Naive B cell (primary cell): ENCODE results near the gene MEIS2. TPM values are rescaled to one million over a fixed set of nuclear protein-coding genes. Genes with fewer than 3 reads are reported as not detected.

ENCODE experiments used
- ATAC-seq, 2 donors: fragments of 150-1000 bp; cut with Tn5 transposase; 2 replicates each; pipeline ENCODE4 v1.10.0; 2021; ENCODE audit warnings: low read depth in 2 of 2, mild to moderate bottlenecking in 2 of 2, moderate library complexity in 2 of 2
- DNase-seq: peaks from one replicate; pipeline ENCODE4 v3.0.0; 2022
- H3K27ac Mint-ChIP-seq, 6 donors: one replicate each; pipeline ENCODE4 v1.8.0; 2020 to 2022; ENCODE audit warnings: mild to moderate bottlenecking in 6 of 6, mixed read lengths in 6 of 6, moderate library complexity in 5 of 6, inconsistent platforms in 2 of 6
- H3K27me3 Mint-ChIP-seq, 3 donors: one replicate each; pipeline ENCODE4 v1.8.0; 2021 to 2022; ENCODE audit warnings: mixed read lengths in 3 of 3, mild to moderate bottlenecking in 1 of 3
- H3K36me3 Mint-ChIP-seq, 2 donors: one replicate each; pipeline ENCODE4 v1.8.0; 2020 to 2022; ENCODE audit warnings: mixed read lengths in 2 of 2, inconsistent platforms in 1 of 2, mild to moderate bottlenecking in 1 of 2
- H3K4me1 Mint-ChIP-seq, 3 donors: one replicate each; pipeline ENCODE4 v1.8.0; 2020 to 2022; ENCODE audit warnings: mixed read lengths in 3 of 3, inconsistent platforms in 1 of 3, mild to moderate bottlenecking in 1 of 3, moderate library complexity in 1 of 3
- H3K4me3 Mint-ChIP-seq, 8 donors: one replicate each; pipeline ENCODE4 v1.8.0; 2020 to 2022; ENCODE audit warnings: mild to moderate bottlenecking in 8 of 8, mixed read lengths in 8 of 8, moderate library complexity in 8 of 8, inconsistent platforms in 2 of 8
- H3K9me3 Mint-ChIP-seq, 7 donors: one replicate each; pipeline ENCODE4 v1.8.0; 2020 to 2022; ENCODE audit warnings: mixed read lengths in 7 of 7, mild to moderate bottlenecking in 5 of 7, inconsistent platforms in 2 of 7, moderate library complexity in 1 of 7
- polyA plus RNA-seq, 6 donors: library from polyadenylated mRNA; unstranded; fragments of 300-500 nt; fragmentation: Illumina TruSeq; gene quantifications; one replicate each; pipeline ENCODE4 v1.2.3, GENCODE V29; 2021; ENCODE audit warnings: low read depth in 6 of 6

MEIS2 gene
- polyA plus RNA-seq, 6 donors from 2014 or later = not detected

DNA sequence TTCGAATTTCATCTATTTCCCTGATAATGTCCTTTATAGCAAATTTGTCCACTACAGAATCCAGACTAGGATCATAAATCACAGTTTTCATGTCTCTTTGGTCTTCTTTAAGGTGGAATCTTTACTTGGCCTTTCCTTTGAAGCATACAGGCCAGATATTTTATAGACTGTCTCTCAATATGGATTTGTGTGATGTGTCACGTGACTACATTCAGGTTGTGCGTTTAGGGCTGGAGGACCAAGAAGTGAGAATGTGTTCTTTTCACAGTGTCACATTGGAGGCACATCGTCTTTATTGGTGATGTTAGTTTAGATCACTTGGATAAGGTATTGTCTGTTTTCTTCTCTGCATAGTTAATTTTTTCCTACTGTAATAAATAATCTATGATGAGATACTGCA is 232.9 kb downstream of the MEIS2 start:
- ATAC-seq = no peak

DNA sequence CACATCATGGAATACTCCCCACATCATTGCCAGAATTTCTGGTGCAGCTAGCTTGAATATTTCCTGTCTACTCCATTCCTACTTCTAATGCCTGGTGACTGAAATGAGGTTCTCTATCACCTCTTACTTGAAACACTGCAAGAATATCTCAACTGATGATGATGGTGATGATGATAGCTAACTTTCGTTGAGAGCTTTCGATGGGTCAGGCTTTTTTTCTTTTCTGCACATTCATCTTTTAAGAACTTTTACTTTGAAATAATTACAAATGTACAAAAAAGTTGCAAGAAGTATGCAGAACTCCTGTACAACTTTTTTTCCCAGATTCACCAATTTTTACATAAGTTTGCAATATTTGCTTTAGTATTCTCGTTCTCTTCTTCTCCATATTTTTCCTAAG is 233.5 kb downstream of the MEIS2 start:
- H3K27ac Mint-ChIP-seq = no peak overlapping the region
- no peak for DNase-seq
- H3K9me3 Mint-ChIP-seq = peaks cover 0 to 4% (median 0%) of the 10 kb centered on the region in 7 donors
- H3K4me3 Mint-ChIP-seq = no peak overlapping the region
- peaks cover 0 to 7% (median 0%) of the 10 kb centered on the region in 3 donors for H3K27me3 Mint-ChIP-seq
- H3K36me3 Mint-ChIP-seq = no peaks in the 10 kb centered on the region
- ATAC-seq = no peak
- H3K4me1 Mint-ChIP-seq = no peaks in the 10 kb centered on the region

More for the DNA sequence above, 232.9 kb downstream of the MEIS2 start:
- H3K27me3 Mint-ChIP-seq = peaks cover 0 to 4% (median 0%) of the 10 kb centered on the region in 3 donors
- H3K27ac Mint-ChIP-seq = no peak overlapping the region
- H3K4me1 Mint-ChIP-seq = no peaks in the 10 kb centered on the region
- H3K36me3 Mint-ChIP-seq = no peaks in the 10 kb centered on the region
- DNase-seq = no peak
- peaks cover 0 to 2% (median 0%) of the 10 kb centered on the region in 7 donors for H3K9me3 Mint-ChIP-seq
- no peak overlapping the region for H3K4me3 Mint-ChIP-seq

DNA sequence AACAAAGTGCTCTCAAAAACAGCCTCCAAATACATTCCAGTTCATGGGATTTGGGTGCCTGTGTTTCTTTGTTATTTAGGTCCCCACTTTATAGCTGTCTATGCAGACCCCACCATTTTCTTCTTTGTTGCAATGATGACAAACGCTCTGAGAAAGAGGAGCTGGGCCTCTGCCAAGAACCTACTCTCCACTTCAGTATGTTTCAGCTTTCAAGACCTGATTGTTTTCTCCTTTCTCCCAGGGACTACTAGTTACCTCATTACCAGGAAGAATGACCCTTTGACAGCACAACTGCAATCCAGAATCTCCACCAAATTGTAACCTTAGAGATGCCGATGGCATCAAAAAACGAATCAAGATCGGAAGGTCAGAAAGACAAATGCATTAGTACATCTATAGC is 236.8 kb downstream of the MEIS2 start:
- ATAC-seq (no peak), DNase-seq (no peak)
- H3K27me3 Mint-ChIP-seq = peaks cover 0 to 12% (median 0%) of the 10 kb centered on the region in 3 donors
- no peaks in the 10 kb centered on the region for H3K4me1 Mint-ChIP-seq
- peaks cover 0 to 4% (median 0%) of the 10 kb centered on the region in 7 donors for H3K9me3 Mint-ChIP-seq
- no peaks in the 10 kb centered on the region for H3K36me3 Mint-ChIP-seq
- H3K4me3 Mint-ChIP-seq = no peak overlapping the region
- no peak overlapping the region for H3K27ac Mint-ChIP-seq

DNA sequence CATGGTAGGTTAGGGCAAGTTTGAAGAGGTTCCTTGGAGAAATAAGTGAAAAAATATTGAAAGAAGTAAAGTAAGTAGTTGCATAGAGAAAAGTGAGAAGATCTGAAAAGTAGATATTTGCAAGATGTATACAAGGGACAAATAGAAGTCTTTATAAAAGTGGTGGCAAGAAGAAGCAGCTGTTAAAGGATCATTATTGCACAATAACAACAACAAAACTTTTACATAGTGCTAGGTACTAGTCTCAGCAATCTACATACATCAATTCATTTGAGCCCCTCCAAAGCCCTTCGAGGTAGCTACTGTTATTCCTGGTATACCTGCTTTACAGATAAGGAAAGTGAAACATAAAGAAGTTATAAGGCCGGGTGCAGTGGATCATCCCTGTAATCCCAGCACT is 239.6 kb downstream of the MEIS2 start:
- Mint-ChIP-seq H3K27me3 (peaks cover 0 to 8% (median 6%) of the 10 kb centered on the region in 3 donors), H3K36me3 (no peaks in the 10 kb centered on the region), H3K9me3 (peaks cover 0 to 10% (median 6%) of the 10 kb centered on the region in 7 donors), H3K4me1 (no peaks in the 10 kb centered on the region), H3K27ac (no peak overlapping the region), H3K4me3 (no peak overlapping the region)
- DNase-seq = no peak
- no peak for ATAC-seq

DNA sequence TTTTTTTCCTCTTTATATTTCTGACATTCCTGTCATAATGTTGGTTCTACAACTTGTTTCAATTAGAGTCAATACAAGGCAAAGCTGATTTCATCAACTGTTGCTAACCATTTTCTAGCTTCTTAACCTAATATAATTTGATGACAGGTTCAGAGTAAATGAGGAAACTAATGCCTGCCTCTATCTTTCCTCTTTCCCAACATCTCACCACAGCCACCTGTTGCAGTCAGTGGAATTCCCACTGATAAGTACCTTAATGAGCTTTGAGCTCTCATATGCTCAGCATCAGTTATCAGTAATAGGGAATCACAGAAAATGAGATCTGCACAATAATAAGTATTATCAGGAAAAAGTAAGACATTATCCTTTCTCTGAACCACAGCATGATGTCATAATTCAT is 241.9 kb downstream of the MEIS2 start:
- Mint-ChIP-seq H3K27me3 (peaks cover 0 to 8% (median 6%) of the 10 kb centered on the region in 3 donors), H3K4me1 (no peaks in the 10 kb centered on the region), H3K27ac (no peak overlapping the region), H3K9me3 (peaks cover 0 to 13% (median 7%) of the 10 kb centered on the region in 7 donors), H3K4me3 (no peak overlapping the region), H3K36me3 (no peaks in the 10 kb centered on the region)
- ATAC-seq = no peak
- DNase-seq = no peak

DNA sequence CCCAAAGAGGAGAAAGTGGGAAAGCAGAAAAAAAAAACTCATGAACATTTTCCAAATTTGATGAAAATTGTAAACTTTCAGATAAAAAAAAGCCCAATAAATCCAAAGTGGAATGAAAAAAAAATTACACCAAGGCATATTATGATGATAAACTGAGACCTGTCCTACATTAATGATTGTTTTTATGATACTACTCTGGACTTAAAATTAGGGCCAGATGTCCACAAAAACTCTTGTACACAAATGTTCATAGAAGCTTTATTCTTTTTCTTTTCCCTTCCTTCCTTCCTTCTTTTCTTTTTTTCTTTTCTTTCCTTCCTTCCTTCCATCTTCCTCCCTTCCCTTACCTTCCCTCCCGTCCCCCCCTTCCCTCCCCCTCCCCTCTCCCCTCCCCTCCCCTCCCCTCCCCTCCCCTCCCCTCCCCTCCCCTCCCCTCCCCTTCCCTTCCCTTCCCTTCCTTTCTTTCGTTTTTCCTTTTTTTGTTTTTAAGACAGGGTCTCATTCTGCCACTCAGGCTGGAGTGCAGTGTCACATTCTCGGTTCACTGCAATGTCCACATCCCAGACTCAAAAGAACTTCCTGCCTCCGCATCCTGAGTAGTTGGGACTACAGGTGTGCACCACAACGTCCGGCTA is 243.9 kb downstream of the MEIS2 start:
- H3K9me3 Mint-ChIP-seq = peaks cover 6 to 14% (median 8%) of the 10 kb centered on the region in 7 donors
- no peaks in the 10 kb centered on the region for H3K36me3 Mint-ChIP-seq
- no peaks in the 10 kb centered on the region for H3K4me1 Mint-ChIP-seq
- ATAC-seq (no peak), DNase-seq (no peak)
- no peak overlapping the region for H3K4me3 Mint-ChIP-seq
- H3K27ac Mint-ChIP-seq = no peak overlapping the region
- peaks cover 0 to 6% (median 4%) of the 10 kb centered on the region in 3 donors for H3K27me3 Mint-ChIP-seq

DNA sequence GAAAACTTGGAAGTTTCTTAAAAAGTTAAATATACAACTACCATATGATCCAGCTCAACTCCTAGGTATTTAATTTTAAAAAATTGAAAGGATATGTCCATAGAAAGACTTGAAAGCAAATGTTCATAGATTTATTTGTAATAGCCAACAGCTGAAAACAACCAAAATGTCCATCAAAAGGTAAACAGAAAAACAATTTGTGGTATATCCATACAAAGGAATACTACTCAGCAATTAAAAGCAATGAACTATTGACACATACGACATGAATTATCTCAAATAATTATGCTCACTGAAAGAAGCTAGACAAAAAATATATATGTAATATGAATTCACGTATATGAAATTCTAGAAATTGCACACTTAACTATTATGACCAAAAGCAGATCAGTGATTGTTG is 249.5 kb downstream of the MEIS2 start:
- H3K9me3 Mint-ChIP-seq = peaks cover 0 to 25% (median 8%) of the 10 kb centered on the region in 7 donors
- H3K36me3 Mint-ChIP-seq = no peaks in the 10 kb centered on the region
- ATAC-seq = no peak
- no peak overlapping the region for H3K27ac Mint-ChIP-seq
- no peaks in the 10 kb centered on the region for H3K4me1 Mint-ChIP-seq
- H3K4me3 Mint-ChIP-seq = no peak overlapping the region
- peaks cover 0 to 11% (median 5%) of the 10 kb centered on the region in 3 donors for H3K27me3 Mint-ChIP-seq
- no peak for DNase-seq

DNA sequence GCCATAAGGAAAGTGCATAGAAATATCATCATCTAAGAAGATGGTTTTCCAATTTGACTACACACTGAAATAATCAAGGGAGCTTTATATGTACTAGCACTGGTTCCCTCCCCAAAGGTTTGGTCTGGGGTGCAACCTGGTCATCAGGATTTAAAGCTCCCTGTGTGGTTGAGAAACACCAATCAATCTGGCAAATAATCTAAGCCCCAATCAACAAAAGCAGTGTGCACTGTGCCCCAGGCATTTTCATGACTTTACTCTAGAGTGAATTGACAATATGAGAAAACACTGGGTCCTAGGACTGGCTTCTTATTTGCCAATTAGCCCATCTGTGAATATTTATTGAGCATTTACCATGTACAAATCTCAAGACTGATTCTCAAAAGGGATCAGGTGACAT is 255.1 kb downstream of the MEIS2 start:
- no peak for ATAC-seq
- H3K4me1 Mint-ChIP-seq = no peaks in the 10 kb centered on the region
- no peak for DNase-seq
- H3K27me3 Mint-ChIP-seq = peaks cover 0 to 14% (median 10%) of the 10 kb centered on the region in 3 donors
- H3K36me3 Mint-ChIP-seq = no peaks in the 10 kb centered on the region
- no peak overlapping the region for H3K27ac Mint-ChIP-seq
- H3K9me3 Mint-ChIP-seq = peaks cover 0 to 9% (median 0%) of the 10 kb centered on the region in 7 donors
- H3K4me3 Mint-ChIP-seq = no peak overlapping the region

DNA sequence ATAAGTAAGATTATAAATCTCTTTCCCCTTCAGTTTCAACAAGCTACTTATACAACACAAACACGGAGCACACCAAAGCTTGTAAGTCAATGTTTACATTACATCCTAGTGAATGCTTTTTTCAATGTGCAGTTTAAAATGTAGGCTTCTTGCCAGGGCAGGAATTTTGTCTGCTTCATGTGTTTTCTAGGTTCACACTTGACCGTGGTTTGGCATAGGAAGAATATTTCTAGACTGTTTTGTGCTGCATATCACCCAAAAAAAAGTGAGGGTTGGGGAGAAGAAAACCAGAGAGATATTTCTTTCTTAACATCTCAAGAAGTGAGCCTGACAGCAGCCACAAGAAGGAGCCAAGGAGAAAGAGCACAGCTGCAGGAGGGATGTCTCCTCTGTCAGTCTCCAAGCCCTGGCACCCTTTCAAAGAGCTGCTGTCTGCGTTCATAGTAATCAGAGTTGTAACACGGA is 255.8 kb downstream of the MEIS2 start:
- peaks cover 0 to 14% (median 10%) of the 10 kb centered on the region in 3 donors for H3K27me3 Mint-ChIP-seq
- H3K36me3 Mint-ChIP-seq = no peaks in the 10 kb centered on the region
- no peaks in the 10 kb centered on the region for H3K4me1 Mint-ChIP-seq
- no peak overlapping the region for H3K4me3 Mint-ChIP-seq
- H3K27ac Mint-ChIP-seq = no peak overlapping the region
- ATAC-seq (no peak), DNase-seq (no peak)
- peaks cover 0 to 5% (median 0%) of the 10 kb centered on the region in 7 donors for H3K9me3 Mint-ChIP-seq

DNA sequence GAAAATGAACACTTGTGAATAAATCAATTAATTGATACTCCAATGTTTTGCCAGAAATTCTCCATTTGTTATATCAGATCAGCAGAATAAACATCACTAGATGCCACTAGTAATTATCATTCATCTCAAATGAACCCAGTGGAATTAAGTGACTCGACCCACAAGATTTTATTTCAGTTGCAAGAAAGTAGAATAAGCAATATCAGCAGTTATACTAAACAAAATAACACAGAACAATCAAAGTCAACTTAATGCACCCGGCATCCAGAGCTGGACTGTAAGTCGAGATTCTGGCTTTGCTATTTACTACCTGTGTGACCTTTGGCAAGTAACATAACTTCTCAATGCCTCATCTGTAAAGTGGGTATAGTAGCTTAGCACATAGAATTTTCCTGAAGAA is 256.5 kb downstream of the MEIS2 start:
- H3K27ac Mint-ChIP-seq = no peak overlapping the region
- H3K4me1 Mint-ChIP-seq = no peaks in the 10 kb centered on the region
- no peaks in the 10 kb centered on the region for H3K36me3 Mint-ChIP-seq
- peaks cover 0 to 5% (median 0%) of the 10 kb centered on the region in 7 donors for H3K9me3 Mint-ChIP-seq
- H3K4me3 Mint-ChIP-seq = no peak overlapping the region
- H3K27me3 Mint-ChIP-seq = peaks cover 0 to 14% (median 10%) of the 10 kb centered on the region in 3 donors
- no peak for ATAC-seq
- no peak for DNase-seq

DNA sequence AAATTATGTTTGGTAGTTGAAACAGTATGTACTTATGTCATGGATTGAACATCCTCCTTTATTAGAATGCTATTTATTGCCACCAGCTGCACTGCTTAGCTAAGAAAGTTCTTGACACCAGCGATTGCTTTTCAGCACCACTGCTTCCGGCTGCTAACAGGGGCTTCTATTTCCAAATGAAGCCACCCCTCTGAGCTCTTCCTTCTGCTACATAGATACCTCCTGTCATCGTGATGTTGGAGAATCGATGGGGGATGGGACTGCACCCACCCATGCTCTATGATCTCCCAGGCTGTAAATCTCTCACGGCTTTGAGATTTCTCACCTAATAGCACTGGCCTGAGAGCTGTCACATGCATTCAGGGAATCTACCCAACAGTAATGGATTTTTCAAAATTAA is 259.2 kb downstream of the MEIS2 start:
- Mint-ChIP-seq H3K36me3 (no peaks in the 10 kb centered on the region), H3K4me3 (no peak overlapping the region), H3K4me1 (no peaks in the 10 kb centered on the region), H3K27ac (no peak overlapping the region), H3K27me3 (peaks cover 6 to 14% (median 8%) of the 10 kb centered on the region in 3 donors), H3K9me3 (peaks cover 0 to 5% (median 0%) of the 10 kb centered on the region in 7 donors)
- DNase-seq (no peak), ATAC-seq (no peak)
